HG03108 (cell line): ENCODE data around the gene DCLRE1C.
"Not testable (repeated sequence)": the region's sequence is repeated elsewhere in the genome, so short reads cannot be mapped to it uniquely, and the experiment has no call there.

Experiments used
- ATAC-seq: cut with Tn5 transposase; IDR thresholded peaks from one replicate; pipeline ENCODE4 v1.9.1; 2021; ENCODE audit warnings: moderate library complexity; ENCODE audit not compliant: unreplicated experiment

Gene DCLRE1C

GRCh38 chr10:14954001-14954770 lies at the start of gene DCLRE1C:
Gene DCLRE1C (minus strand): TSS chr10:14954096. CDS start chr10:14954010, 86 bp downstream.
- peak; percentile 77 for ATAC-seq

- ATAC-seq, result no peak
Measured at GRCh38 chr10:14995964-14996565, 42.2 kb upstream of the DCLRE1C start.

- not testable (repeated sequence) for ATAC-seq
Measured at GRCh38 chr10:14993500-14994455, 39.9 kb upstream of the DCLRE1C start.

GRCh38 chr10:14992336-14992735 lies 38.4 kb upstream of the DCLRE1C start:
- not testable (repeated sequence) for ATAC-seq

- ATAC-seq, result not testable (repeated sequence)
Measured at GRCh38 chr10:14991035-14991749, 37.3 kb upstream of the DCLRE1C start.

DNA sequence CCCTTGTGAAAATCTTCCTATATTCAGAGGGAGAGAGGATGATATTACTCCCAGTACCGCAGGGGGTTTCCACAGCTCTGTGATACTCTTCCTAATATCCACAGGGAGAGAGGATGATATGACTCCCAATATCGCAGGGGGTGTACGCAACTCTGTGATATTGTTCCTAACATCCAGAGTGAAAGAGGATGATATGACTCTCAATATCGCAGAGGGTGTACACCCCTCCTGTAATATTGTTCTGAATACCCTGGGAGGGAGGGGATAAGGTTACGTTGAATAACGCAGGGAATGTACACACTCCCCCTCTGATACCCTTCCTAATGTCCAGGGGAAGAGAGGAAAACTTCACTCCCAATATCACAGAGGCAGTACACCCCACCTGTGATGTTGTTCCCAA lies 35.7 kb upstream of the DCLRE1C start:
- ATAC-seq, result not testable (repeated sequence)

GRCh38 chr10:14982744-14983143 lies 28.8 kb upstream of the DCLRE1C start:
- no peak for ATAC-seq

DNA sequence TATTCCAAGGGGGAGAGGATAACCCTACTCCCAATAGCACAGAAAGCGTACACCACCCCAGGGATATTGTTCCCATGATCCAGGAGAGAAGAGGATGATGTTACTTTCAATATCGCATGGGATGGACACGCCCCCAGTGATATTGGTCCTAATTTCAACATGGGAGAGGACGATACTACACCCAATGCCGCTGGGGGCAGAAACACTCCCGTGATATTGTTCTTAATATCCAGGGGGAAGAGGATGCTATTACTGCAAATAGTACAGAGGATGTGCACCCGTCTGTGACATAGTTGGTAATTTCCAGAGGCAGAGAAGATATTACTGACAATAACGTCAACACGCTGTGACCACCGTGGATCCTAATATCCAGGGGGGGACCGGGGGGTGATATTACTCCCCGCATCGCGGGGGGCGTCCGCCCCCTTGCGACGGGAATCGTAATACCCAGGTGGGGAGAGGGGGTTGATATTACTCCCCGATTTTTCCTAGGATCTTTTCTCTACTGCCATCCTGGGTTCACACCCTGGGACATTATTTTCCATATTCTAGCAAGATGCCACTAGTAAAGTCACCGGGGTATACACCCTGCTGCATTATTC lies 21.9 kb upstream of the DCLRE1C start:
- no peak for ATAC-seq

- not testable (repeated sequence) for ATAC-seq
Measured at GRCh38 chr10:14974153-14974998, 20.5 kb upstream of the DCLRE1C start.

DNA sequence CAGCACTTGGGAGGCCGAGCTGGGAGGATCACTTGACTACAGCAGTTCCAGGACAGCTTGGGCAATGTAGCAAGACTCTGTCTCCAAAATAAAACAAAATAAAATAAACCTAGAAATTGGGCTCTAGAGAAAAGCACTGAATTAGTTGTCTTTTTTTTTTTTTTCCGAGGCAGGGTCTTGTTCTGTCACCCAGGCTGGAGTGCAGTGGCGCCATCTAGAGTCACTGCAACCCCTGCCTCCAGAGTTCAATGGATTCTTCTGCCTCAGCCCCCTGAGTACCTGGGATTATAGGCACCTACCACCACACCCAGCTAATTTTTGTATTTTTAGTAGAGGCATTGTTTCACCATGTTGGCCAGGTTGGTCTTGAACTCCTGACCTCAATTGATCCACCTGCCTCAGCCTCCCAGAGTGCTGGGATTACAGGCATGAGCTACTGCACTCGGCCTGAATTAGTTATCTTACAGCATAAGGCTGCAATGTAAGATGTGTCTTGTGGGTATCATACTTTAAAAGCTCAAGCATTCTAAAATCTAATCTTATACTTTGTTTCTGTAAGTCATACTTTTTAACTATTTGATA lies 18.1 kb upstream of the DCLRE1C start:
- ATAC-seq, result no peak

DNA sequence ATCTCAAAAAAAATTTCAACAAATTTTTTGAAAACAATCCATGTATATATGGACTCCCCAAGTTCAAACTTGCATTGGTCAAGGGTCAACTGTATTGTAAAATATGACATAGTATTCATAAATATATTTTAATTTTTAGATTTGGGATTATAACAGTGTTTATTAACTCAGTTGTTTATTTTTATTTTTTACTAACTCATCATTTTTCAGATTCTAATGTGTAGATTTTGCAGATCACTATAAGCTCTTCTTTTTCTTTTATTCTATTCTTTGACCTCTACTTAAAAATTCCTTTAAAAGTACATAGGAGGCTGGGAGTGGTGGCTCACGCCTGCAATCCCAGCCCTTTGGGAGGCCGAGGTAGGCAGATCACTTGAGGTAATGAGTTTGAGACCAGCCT lies 14.0 kb upstream of the DCLRE1C start:
- ATAC-seq, result no peak

GRCh38 chr10:14959221-14960057 lies 5.5 kb upstream of the DCLRE1C start, which contains the start of gene MEIG1:
Gene MEIG1 (plus strand): TSS chr10:14959388. CDS start chr10:14966469, 7,081 bp downstream.
- ATAC-seq, result peak; percentile 68

- ATAC-seq, result no peak
Measured at GRCh38 chr10:14958872-14959220, 5.0 kb upstream of the DCLRE1C start.

DNA sequence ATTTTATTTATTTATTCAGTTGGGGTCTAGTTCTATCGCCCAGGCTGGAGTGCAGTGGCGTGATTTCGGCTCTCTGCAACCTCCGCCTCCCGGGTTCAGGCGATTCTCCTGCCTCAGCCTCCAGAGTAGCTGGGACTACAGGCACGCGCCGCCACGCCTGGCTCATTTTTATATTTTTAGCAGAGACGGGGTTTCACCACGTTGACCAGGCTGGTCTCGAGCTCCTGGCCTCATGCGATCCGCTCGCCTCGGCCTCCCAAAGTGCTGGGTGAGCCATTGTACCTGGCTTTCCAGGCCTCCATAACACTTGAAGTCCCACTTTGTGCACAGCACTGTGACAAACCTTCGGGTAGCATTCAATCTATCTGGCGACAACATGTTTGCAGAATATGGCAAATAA lies 1.0 kb upstream of the DCLRE1C start:
- no peak for ATAC-seq

DNA sequence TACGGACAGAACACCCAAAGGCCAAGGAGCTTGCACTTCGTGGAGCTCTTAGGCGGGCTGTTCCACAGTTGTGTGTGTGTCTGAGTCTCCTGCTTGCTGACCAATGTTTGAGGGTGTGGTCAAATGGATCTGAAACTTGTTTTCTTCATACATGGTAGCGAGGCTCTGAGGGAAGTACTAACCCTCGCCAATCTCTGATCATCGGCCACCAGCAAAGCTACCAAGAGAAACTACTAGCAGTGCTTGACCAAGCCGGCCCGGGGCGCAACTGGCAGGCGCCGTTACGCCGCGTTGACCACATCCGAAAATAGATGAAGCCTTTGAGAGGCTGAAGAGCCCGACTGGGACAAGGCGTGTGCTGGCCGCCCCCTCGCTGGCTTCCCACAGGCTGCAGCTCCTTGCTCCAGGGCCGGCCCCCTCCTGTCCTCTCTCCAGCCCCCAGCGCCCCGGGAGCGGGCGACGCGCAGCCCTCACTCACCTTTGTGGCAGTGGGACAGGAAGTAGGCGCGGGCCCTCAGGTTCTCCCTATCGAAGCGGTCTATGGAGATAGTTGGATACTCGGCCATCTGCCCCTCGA lies 384 bp downstream of the DCLRE1C start:
- ATAC-seq, result peak; percentile 28

- no peak for ATAC-seq
Measured at GRCh38 chr10:14952851-14953423, 959 bp downstream of the DCLRE1C start.

DNA sequence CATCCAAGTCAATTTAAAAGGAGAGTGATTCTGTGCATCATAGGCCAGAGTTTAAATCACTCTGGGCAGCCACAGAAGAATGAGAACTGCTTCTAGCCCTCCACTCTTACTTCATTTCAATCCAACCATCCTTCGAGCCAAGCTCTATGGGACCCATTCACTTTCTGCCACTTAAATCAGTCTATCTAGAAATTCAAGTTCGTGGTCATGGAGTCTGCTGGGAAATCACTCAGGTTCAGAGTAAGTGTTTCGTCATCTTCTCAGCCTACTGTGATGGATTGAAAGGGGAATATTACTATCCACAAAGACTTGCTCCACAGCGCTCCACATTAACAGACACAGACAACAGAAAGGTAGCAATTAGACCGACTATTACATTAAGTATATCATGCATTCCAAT lies 4.6 kb downstream of the DCLRE1C start:
- ATAC-seq, result no peak
